GM19193 (cell line): ENCODE data around the gene ALDH1L1.

Experiments
- POLR2A ChIP-seq: IDR thresholded peaks from 4 replicates; pipeline ENCODE4 v1.6.1; 2011; ENCODE audit not compliant: insufficient read depth, insufficient read length; ENCODE audit errors: extremely low read depth

Gene ALDH1L1

DNA sequence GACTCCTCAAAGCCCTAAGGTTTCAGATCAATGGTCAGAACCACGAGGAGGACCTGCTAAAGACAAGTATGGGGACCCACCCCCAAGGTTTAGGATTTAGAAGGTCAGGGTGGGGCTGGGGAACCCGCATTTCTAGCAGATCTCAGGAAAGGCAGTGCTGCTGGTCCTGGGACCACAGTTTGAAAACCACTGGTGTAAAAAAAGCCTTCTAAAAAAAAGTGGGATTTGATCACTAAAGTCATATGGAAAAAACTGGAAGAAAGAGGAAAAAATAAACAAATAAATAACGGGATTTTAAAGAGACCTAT lies 97.3 kb downstream of the ALDH1L1 start:
- TF ChIP-seq POLR2A = no peak

DNA sequence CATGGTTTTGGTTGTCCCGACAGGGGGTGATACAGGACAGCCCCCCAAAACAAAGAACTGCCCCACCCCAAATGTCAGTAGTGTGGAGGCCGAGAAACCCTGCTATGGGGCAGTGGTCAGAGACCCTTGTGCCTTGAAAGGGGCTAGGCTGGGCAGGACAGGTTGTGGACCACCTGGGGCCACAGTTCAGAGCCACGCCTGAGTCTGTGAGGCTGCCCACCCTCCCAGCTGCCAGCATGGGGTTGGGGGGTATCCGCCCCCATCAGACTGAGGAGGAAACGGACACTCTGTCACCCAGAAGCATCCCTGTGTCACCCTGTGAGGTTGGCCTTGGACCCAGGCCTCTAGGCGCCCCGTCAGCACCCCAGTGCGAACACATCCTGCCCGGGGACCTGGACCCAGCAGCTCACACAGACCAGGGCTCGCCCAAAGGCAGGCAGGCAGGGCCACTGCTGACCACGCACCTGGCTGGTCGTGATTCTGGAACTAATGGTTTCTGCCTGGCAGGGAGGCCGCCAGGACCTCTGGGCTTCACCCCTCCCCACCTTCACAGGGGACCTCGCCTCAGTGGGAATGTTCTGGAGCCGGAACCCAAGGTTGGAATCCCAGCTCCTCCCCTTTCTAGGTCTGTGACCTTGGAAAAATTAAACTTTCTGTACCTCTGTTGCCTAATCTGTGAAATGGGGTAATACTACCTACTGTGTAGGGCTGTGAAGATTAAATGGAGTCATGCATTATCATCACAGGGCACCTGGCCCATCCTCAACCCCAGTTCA lies 97.8 kb downstream of the ALDH1L1 start:
- no peak for TF ChIP-seq POLR2A

DNA sequence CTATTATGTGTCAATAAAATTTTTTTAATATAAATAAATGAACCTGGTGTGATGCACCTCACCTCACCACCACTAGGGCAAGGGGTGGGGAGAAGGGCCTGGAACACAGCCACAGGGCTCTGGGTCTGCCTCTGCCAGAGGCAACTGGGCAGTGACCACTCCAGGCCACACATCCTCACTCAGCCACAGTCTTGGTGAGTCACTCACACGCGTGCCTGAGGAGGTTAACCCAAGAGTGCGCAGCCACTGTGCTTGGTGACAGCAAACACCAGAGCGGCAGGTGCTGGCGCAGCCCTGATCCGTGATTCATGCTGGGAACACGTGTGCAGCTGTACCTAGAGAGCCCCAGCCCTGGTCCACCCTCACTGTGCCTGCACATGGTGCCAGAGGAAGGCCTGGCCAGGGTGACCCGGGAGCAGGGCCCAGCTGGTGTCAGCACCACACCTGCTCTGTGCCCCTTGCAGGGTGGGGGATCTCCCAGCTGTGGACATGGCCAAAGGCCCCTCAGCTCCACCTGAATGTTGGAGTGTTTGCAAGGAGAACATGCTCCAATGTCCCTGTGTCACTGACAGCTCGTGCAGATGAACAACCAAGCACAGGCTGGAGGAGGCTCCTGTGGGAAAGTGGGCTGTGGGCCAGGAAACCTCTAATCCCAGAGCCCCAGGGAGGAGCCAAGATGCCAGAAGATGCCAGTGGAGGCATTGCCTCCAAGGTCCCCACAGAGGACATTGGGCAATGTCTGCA lies 98.6 kb downstream of the ALDH1L1 start:
- TF ChIP-seq POLR2A = no peak

DNA sequence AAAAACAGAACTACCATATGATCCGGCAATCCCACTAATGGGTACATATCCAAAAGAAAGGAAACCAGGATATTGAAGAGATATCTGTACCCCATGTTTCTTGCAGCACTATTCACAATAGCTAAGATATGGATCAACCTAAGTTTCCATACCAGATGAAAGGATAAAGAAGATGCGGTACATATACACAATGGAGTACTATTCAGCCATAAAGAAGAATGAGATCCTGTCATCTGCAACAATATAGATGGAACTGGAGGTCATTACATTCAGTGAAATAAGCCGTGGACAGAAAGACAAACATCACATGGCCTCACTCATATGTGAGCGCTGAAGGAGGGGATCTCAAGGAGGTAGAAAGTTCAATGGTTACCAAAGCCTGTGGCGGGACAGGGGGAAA lies 99.4 kb downstream of the ALDH1L1 start:
- no peak for TF ChIP-seq POLR2A

DNA sequence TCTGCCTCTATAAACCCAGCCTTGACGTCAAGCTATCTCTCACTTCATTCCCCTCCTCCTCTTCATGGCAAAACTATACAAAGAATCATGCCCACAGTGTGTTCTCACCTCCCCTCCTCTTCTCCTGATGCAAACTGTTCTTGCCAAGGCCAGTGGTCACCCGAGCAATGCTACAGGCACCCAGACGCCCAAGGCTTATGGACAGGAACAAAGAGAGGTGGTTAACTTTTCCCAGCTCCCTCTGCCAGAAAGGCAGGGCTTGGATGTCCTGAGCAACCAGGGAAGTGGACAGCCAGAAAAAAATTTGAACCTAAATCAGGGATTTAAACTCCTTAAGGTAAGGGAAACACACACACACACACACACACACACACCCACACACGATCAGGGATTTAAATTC lies 101.5 kb downstream of the ALDH1L1 start:
- TF ChIP-seq POLR2A = no peak

DNA sequence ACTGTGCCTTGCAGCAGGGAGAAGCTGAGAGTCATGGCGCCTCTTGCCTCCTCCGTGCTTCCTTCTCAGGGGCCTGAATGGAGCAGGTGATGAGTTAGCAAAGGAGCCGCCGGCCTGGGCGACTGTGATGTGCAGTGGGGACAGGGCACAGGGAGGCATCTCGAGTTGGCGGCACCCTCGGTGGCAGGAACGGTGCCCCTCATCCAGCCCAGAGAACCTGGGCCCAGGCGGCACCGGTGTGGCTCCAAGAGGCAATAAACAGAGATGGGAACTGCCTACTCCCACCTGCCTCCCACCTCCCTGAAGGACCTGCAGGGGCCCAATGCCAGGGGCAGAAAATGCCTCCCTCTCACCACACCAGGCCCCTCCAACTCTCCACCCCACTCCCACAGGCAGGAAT lies 102.6 kb downstream of the ALDH1L1 start:
- TF ChIP-seq POLR2A = no peak

DNA sequence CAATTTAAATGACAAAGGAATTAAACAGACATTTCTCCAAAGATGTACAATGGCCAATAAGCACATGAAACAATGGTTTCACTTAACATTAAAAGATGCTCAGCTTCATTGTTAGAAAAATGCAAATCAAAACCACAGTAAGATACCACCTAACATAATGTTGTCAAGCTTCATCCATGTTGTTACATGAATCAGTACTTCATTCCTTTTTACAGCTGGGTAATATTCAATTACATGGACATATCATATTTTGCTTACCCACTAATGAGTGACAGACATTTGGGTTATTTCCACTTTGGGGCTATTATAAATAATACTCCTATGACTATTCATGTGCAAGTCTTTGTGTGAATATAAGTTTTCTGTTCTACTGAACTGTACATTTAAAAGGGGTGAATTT lies 104.2 kb downstream of the ALDH1L1 start:
- TF ChIP-seq POLR2A = no peak

DNA sequence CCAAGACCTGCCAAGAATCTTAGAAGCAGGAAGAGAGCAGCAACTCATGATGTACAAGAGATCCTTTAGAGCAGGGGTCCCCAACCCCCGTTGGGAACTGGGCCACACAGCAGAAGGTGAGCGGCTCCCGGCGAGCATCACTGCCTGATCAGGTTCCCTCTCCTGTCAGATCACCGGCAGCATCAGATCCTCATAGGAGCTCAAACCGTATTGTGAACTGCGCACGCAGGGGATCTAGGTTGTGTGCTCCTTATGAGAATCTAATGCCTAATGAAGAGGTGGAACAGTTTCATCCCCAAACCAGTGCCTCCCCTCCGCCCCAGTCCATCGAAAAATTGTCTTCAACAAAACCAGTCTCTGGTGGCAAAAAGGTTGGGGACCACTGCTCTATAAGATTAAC lies 110.2 kb downstream of the ALDH1L1 start:
- no peak for TF ChIP-seq POLR2A

DNA sequence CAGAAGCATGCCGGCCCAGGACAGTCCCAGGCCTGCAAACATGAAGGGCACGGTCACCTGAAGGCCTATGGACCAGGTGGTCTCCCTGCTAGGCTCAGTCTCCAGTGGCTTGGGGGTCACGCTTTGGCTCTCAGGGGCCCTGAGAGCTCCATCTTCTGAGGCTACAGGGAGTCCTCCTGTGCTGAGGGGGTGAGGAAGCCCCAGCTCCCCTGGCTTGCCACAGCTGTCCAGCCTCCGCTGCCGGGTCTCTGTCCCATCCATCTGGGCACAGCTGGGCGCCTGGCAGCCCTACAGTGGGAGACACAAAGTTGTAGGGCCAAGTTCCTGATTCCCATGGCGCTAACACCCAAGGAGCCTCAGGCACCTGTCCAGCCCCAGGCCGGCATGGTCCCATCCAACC lies 112.4 kb downstream of the ALDH1L1 start:
- TF ChIP-seq POLR2A = no peak

DNA sequence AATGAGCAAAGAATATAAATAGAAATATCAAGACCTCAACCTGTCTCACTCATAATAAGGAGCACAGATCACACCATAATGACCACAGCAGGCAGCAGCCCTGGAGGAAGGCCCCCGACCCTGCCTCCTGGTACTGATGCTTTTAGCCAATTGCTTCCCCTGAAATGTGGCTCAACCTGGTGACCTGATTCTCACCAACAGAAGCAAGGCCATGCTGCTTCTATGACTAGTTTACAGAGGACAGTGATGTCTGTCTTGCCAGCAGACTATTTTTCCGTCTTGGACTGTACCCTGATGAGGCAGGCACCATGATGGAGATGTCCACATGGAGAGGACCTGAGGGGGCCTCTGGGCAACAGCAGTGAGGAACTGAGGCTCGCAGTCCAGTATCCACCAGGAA lies 114.5 kb downstream of the ALDH1L1 start:
- no peak for TF ChIP-seq POLR2A

DNA sequence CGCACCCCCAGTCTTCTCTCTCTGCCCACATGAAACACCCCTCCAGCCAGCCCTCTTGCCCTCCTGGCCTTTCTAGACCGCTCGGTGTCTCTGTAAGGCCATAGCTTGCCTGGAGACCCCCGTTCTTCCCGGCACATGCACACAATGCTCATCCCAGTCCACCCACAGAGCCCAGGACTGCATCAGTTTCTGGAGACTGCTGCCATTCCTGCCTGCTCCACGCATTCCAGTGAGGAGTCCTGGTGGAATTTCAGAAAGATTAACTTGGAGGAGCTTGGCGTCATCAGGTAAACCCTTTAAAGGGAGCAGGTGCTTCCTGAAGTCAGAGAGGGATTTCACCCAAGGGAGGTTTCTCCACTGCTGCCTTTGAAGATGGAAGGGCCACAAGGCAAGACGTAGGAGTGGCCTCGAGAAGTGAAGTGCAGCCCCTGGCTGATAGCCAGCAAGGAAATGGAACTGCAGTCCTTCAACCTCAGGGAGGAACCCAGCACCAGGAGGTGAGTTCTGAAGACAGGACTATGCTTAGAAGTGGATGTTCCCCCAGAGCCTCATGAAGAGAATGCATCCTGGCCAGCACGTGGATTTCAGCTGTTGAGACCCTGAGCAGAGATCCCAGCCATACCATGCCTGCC lies 115.6 kb downstream of the ALDH1L1 start:
- no peak for TF ChIP-seq POLR2A

DNA sequence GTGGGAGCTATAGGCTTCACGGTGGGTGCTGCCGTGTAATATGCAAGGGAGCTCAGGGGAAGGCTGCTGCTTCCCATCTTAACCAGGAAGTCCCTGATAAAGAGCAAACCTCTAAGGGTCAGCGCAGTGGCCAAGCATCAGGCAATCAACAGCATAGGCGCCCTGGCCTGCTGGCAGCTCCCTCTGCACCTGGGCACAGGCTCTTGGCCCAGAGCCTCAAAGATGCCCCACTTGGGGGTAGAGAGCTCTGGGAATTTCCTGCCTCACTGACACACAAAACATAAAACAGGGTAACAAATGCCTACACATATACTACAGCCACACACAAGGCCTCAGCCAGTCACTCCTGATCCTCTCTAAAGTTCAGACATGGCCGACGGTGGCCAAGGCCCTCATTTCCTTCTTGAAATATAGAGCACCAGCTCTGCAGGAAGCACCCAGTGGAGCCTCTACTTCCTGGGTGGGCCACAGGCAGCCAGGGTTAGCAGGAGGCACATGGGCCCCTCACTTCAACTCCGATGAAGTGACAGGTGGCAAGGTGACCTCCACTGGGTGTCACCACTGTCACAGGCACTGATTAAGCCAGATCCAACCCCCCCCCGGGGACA lies 116.9 kb downstream of the ALDH1L1 start:
- TF ChIP-seq POLR2A = no peak

DNA sequence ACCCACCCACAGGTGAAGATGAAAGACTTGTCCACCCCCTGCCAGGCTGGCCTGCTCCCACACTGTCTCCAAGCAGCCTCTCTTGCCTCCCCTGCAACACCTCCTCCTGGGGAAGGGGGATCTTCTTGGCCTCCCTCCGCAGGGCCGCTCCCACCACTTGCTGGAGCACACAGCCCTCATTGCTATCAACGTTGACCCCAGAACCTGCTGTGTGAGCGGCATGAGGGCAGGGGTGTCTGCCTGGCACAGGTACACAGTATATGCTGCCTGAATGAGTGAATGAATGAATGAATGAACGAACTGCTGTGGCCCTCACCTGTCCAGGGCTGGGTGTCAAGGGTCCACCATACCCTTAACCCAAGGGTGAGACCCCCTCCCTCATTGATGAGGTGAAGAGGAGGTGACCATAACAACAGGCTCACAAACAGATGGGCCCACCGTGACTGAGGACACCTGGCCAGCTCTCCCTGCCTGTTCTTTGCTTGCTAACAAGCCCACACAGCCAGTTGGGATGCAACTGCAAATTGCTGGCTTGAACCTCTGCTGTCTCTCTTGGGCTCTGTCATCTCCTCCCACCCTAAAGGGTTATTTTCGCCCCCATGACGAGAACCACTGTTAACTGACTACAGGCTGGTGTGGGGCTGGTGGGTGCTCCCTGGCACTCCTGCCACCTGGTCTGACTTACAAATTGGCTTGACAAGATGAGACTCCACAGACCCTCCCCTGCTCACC lies 118.9 kb downstream of the ALDH1L1 start:
- no peak for TF ChIP-seq POLR2A

DNA sequence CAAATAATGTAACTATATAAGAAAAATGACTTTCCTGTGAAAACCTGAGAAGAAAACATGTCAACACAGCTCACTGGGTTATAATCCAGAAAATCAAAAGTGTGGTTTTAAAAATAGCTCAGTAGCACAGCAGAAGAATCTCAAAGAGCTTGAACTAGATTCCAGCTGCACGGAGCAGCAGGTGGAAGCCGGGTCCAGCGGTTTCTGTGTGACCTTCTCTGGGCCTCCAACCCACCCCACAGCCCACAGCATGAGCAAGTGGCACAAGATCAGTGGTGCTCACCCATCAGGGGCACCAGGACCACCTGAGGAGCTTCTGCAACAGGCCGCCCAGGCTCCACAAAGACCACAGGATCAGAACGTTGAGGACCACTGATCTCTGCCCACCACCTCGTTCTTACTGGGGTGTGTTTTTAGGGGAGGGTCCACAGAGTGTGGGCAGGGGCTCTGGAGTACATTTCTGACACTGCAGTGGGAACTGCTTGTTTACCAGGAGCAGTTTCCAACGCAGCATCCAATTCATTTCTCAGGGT lies 119.7 kb downstream of the ALDH1L1 start:
- no peak for TF ChIP-seq POLR2A

DNA sequence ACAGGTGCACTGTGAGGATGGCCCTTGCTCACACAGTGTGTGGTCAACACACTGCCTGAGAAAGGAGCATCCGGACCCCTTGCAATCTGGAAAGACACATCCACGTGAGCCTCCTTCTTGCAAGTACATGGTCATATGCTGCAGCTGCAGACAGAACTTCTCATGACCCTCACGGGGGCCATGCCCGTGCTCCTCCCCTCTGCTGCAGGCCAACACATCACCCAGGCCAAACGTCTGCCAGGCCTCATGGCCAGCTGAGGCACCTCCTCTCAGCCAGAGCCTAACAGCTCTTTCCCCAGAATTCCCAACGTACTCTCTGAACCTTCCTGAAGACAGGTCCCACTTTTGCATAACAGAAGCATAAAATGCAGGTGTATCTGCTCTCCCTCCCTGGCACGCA lies 121.7 kb downstream of the ALDH1L1 start:
- TF ChIP-seq POLR2A = no peak
